Spleen (tissue), 7 donors: ENCODE measurements around the gene CLIC5.

Source experiments
- CTCF ChIP-seq, 11 experiments: fragments of 200-600 bp in 7 of 11; fragments of 450-650 bp in 4 of 11; sonication (generic) in 4 of 11; IDR thresholded peaks in 8 of 11; conservative IDR thresholded peaks in 3 of 11; 1 replicate in 7 of 11; 2 replicates in 4 of 11; pipeline versions ENCODE4 v1.4.0 to v1.8.0; 2016 to 2021; ENCODE audit warnings: antibody characterized with exemption in 11 of 11, inconsistent platforms in 4 of 11, mild to moderate bottlenecking in 1 of 11
- POLR2A ChIP-seq, 3 donors: fragments of 450-650 bp; IDR thresholded peaks; one replicate each; pipeline ENCODE4 v1.5.1; 2017; ENCODE audit warnings: antibody characterized with exemption in 3 of 3, mild to moderate bottlenecking in 1 of 3
- POLR2AphosphoS5 ChIP-seq, 3 donors: sonication (generic); formaldehyde crosslinking; IDR thresholded peaks; one replicate each; pipeline ENCODE4 v1.5.1; 2017; ENCODE audit warnings: antibody characterized with exemption in 3 of 3
- donor health status: DM: no; HTN: no; CAD: no; lungs with moderate emphysema.
- donor health status: DM: no; HTN: no; CAD: no.
- donor health status: DM: no; HTN: no; CAD: no.

DNA sequence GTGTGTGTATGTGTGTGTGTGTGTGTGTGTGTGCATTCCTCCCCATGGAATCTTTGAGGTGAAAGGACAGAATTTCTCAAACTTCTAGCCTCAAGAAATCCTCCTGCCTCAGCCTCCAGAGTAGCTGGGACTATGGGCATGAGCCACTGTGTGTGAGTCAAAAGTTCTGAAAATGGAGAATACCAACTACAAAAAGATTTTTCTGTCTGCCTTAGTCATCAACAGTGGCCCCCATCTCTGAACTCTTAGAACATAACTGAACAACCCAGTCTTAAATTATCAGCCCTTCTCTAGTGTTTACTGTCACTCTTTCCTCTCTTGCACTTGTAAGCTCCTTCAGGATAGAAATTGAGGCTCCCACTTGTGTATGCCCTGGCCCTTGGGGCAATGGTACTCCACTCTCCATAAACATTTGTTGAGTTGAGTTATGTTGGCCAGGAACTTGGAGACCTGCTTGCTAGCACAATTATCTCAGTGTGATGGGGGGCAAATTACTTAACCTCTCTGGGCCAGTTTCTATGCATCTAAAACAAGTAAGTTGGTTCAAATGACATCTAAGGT is 35.3 kb upstream of the CLIC5 start:
- TF ChIP-seq POLR2AphosphoS5 (IDR thresholded peaks at IDR 0.05): no peak
- TF ChIP-seq CTCF (IDR thresholded peaks at IDR 0.05 in 8 of 11, conservative IDR thresholded peaks at IDR 0.05 in 3 of 11): no peak
- no peak for TF ChIP-seq POLR2A (IDR thresholded peaks at IDR 0.05)
